Peyer's patch (tissue), 4 donors: ENCODE results near the gene SRCIN1.

Source experiments
- CTCF ChIP-seq, 6 experiments: fragments of 450-650 bp in 4 of 6; fragments of 200-600 bp in 2 of 6; sonication (generic) in 1 of 6; IDR thresholded peaks; one replicate each; pipeline ENCODE4 v1.5.1; 2017 to 2019; ENCODE audit warnings: antibody characterized with exemption in 6 of 6, mild to moderate bottlenecking in 3 of 6, moderate library complexity in 1 of 6
- POLR2A ChIP-seq, 2 donors: fragments of 450-650 bp; IDR thresholded peaks; one replicate each; pipeline ENCODE4 v1.5.1; 2017; ENCODE audit warnings: antibody characterized with exemption in 2 of 2, mild to moderate bottlenecking in 2 of 2, moderate library complexity in 2 of 2

- TF ChIP-seq CTCF (IDR thresholded peaks at IDR 0.05) (no peak), POLR2A (IDR thresholded peaks at IDR 0.05) (no peak)
Observed at GRCh38 chr17:38563362-38564253, 42.1 kb downstream of the SRCIN1 start.
